Cardiac fibroblast (primary cell): ENCODE measurements around the gene SOD3.

ENCODE experiments used
- DNase-seq, 2 donors: peaks; one replicate each; pipeline versions ENCODE4 v3.0.0 to v3.0.0-alpha.2; 2010; ENCODE audit warnings: low read depth in 2 of 2
- H3K4me3 ChIP-seq, 2 donors: replicated peaks in 1 of 2; 1 replicate in 1 of 2; 2 replicates in 1 of 2; pipeline ENCODE4 v1.5.1; 2011; ENCODE audit warnings: low read depth in 2 of 2, low read length in 2 of 2, mild to moderate bottlenecking in 2 of 2, moderate library complexity in 1 of 2
- CTCF ChIP-seq: IDR thresholded peaks from one replicate; pipeline ENCODE4 v1.5.1; 2011; ENCODE audit warnings: low read depth, mild to moderate bottlenecking, low read length, inconsistent platforms

The SOD3 gene

DNA sequence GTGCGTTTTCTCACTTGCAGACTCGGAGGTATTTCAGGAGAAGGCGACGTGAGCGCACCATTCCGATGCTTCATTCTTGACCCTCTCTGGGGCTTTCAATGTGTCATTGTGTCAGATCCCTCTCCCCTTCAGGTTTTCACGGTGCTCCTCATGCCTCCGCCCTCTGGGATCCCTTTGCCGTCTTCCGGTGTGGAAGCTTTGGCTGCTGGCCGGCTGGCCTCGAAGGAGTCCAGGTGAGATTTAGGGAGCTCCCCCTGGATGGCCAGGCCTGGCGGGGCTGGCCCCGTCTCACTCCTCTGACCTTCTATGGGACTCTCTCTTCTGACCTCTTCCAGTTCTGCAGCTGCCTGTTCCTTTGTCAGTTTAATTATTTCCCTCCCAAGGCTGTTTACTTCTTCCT is 12.9 kb downstream of the SOD3 start:
- H3K4me3 ChIP-seq: no peak overlapping the region
- TF ChIP-seq CTCF: no peak
- DNase-seq: no peak

GRCh38 chr4:24808955-24809354 is 13.6 kb downstream of the SOD3 start:
- no peak for DNase-seq
- TF ChIP-seq CTCF: no peak
- no peak overlapping the region for H3K4me3 ChIP-seq

DNA sequence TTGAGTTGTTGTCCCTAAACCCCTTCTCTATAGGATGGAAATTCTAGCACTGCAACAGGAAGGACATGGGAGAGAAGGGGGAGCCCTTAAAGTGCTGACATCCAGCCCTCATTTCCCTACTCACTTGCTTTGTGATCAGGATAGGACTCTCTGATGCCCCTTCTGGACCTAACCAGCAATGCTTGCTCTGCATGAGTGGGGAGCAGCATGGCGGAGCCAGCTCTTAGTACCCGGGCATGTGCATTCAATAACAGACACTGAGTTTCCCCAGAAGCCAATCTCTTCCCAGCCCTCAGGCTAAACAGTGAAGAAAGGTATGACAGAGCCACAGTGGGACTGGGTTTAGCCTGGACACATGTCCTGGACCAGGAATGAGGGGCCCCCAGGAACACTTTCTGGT is 14.0 kb downstream of the SOD3 start:
- H3K4me3 ChIP-seq: no peak overlapping the region
- no peak for TF ChIP-seq CTCF
- DNase-seq: no peak

DNA sequence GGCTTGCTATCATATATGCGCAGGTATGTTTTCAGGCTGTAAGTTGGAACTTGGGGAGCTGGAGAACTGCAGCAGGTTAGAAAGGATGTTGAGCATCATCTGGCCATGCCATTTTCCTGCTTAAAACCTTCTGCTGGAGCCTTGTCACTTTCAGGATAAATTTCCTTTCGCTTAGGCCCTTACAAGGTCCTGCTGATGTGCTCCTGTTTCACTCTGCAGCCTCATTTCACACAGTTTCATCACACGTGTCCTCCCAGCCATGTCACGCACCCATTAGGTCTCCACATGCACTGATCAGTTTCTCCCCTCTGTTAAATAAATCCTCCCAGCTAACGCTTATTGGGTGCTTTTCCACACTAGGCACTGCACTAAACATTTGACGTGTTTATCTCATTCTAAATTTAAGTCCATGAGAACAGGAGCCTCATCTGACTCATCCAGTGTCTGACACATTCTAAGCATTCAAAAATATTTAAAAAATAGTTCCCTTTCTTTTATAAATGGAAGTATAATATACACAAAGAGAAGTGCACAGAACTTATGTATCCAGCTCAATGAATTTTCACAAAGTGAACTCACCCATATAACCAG is 14.5 kb downstream of the SOD3 start:
- no peak for TF ChIP-seq CTCF
- DNase-seq: peak in 1 of 2 donors; percentile 48
- H3K4me3 ChIP-seq: no peak overlapping the region

DNA sequence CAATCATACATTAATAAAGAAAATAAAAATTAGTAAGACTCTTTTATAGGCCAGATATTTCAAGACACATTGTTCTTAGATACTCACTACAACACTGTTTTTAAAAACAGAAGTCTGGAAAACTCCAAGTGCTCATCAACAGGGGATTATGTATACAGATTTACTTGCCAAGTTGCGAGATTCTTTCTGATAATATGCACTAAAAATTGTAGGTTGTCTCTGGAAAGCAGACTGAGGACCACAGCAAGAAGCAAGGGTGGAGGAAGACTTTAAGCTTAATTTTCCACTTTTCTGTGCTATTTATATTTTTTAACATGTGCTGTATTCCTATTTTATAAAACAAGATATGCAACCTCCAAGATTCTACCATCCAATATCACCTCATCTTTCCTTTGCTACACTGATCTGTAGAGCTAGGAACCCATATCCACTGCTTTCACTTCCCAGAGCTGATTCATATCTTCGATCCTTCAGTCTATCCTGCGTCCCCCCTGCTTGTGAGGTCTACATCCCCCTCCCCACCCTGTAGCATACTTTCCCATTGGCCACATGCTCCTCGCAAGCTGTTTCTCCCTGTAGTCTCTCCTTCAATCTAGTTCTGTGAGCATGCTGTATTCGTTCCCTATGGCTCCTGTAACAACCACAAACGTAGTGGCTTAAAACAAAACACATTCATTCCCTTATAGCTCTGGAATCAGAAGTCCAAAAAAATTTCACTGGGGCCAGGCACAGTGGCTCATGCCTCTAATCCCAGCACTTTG is 15.7 kb downstream of the SOD3 start:
- no peak overlapping the region for H3K4me3 ChIP-seq
- DNase-seq: no peak
- TF ChIP-seq CTCF: no peak

- H3K4me3 ChIP-seq: no peak overlapping the region
- no peak for TF ChIP-seq CTCF
- DNase-seq: no peak
Measured at GRCh38 chr4:24813732-24814131, 18.4 kb downstream of the SOD3 start.
